NCI-H69 (cell line): ENCODE measurements around the gene TBX2.
"Not testable (repeated sequence)": the region's sequence is repeated elsewhere in the genome, so short reads cannot be mapped to it uniquely, and the experiment has no call there.

Experiments used
- DNase-seq: peaks from one replicate; lab custom pipeline; 2025; lab: John Stamatoyannopoulos, UW

TBX2 gene

DNA sequence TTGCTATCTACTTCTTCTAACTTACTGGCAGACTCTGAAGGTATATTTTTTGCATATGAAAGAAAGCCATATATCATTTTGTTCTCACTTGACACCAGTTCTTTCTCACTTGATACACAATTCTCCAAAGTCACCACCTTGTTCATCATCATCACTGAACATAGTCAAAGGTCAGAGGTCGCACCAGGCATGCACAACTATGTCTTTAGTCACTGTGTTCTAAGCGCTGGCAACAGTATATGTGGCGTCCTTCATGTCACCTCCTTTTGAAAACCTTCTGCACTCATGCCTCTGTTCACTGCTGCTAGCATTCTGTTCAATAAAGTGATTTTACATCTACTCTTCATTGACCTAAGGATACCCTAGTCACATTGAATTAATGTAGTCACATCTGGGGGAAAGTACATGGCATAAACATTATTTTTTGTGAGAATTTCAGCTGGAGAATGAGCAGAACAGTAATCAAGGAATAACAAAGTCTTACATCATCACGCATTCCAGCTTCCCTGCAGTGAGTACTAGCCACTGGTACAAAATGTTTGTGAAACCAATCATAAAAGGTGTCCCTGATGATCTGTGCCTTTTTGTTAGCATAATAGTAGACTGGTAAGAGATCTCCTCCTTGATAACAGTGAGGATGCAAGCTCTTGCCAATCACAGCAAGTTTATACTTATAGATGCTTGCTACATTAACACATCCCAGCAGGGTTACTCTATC, 32.1 kb downstream of the TBX2 start:
- no peak for DNase-seq

DNA sequence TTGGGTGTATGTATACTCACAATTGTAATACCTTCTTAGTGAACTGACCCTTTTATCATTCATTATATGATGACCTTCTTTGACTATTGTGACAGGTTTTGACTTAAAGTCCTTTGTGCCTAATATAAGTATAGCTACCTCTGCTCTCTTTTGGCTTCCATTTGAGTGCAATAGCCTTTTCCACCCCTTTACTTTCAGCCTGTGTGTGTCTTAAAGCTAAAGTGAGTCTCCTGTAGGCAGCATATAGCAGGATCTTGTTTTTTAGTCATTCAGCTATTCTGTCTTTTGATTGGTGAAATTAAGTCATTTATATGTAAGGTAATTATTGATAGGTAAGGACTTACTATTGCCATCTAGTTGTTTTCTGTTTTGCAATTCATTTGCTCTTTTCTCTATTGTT, 36.6 kb downstream of the TBX2 start:
- DNase-seq, result no peak

DNA sequence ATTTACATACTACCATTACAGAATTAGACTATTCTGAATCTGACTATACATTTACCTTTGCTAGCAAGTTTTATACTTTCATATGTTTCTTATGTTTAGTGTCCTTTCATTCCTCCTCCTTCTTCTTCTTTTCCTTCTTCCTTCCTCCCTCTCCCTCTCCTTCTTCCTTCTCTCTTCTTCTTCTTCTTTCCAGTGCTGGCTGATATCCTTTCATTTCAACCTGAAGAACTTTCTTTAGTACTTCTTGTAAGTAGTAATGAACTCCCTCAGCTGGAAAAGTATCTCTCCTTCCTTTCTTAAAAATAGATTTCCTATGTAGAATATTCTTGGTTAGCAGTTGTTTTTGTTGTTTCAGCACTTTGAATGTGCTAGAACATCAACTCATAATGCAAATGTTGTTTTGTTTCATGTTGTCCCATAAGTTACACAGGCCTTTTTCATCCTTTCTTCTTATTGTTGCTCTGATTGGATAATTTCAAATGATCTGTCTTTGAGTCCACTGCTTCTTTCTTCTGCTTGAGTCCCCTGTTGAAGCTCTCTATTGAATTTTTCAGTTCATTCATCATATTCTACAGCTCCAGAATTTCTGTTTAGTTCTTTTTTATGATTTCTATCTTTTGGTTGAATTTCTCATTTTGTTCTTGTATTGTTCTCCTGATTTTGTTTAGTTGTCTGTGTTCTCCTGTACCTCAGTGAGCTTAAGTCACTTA, 37.5 kb downstream of the TBX2 start:
- DNase-seq, result no peak

DNA sequence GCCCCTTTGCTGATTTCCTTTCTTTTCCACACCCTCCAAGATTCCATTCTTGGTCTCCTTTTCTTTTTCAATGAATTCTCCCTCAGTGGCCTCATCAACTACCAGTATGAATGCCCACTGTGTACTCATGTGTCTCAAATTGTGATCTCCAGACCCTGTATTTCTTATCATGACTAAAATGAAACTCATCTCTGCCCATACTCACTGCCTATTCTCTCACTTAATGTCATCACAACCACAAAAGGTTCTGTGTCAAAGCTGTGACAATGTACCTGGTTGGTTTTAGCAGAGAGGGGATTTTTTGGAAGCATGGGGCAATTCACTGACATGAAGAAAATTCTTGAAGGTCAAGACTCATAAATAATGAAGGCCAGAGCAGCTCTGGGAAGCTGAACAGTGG, 41.1 kb downstream of the TBX2 start:
- DNase-seq, result no peak

DNA sequence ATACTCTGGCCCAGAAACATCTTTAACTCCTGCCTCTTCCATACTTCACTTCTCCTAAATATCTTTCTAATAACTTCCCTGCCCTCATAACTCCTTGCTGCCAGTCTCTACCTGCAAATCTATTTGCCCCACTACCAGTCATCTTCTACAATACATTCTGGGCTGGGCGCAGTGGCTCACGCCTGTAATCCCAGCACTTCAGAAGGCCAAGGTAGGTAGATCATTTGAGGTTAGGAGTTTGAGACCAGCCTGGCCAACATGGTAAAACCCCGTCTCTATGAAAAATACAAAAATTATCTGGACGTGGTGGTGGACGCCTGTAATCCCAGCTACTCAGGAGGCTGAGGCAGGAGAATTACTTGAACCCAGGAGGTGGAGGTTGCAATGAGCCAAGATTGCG, 41.9 kb downstream of the TBX2 start:
- DNase-seq, result not testable (repeated sequence)

DNA sequence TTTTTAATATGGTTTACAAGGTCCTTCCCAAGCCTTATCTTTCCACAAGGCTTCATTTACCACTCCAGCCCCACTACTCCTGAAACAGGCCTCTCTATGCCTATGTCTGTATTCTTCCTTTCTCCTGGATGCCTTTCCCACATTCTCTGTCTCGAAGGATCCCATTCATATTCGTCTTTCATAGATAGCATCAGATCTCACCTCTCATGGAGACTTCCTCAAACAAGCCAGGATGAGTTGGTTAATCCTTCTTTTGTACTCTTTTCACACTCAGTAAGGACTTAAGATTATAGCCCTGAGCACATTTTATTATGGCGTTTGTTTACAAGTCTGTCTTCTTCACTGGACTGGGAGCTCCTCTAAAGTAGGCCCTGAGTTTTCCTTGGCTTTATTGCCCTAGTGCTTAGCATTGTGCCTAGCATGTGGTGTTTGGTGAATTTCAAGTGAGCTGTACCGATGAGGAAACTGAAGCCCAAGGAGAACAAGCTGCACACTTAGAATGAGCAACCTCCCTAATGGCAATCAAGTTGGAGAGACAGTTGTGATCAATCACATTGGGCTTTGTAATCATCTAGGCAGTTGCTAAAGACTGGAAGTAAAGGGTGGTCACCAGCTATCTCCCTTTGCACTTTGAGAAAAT, 42.6 kb downstream of the TBX2 start:
- DNase-seq, result no peak

DNA sequence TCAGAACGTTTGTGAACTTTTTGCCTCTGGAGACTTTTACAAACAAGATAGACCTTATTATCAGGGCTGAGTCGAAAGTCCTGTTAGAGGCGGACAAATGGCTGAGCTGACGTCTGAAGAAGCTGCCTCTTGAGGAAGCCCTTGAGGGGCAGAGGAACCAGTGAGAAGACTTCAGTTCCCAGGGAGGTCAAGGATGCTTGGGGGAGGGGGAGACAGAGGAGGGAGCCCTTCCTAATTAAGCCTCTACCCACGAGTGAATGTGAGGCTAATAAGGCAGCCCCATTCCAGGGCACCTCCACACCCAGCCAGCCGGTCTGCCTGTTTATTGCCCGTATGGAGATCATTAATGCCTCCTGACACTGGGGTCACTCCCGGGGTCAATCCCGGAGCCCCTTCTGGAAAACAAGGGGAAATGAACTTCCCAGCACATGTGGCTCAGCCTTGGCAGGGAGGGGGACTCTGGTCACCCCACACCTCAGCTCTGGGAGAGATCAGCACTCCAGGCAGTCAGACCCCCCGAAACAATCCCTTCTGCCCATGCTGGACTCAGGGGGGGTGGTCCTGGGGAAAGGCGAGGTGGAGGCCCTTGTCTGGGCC, 43.3 kb downstream of the TBX2 start:
- no peak for DNase-seq

DNA sequence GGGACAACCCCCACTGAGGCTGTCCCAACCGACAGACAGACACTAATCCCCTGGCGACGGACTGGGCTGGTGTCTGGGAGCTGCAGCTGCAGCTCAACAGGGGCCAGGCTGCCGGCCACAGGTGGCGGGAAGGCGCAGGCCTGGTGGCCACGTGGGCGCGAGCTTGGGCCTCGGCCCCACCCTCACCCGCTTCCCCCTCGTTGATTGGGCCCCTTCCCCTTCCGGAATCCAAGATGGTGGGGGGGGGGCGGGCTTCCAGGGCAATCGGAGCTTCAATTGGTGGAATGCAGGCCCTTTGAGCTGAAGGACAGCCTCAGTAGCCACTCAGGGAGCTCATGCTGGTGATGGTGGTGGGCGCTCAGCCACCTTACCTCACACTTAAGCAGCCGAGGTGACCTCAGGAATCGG, 43.8 kb downstream of the TBX2 start:
- DNase-seq, result no peak

DNA sequence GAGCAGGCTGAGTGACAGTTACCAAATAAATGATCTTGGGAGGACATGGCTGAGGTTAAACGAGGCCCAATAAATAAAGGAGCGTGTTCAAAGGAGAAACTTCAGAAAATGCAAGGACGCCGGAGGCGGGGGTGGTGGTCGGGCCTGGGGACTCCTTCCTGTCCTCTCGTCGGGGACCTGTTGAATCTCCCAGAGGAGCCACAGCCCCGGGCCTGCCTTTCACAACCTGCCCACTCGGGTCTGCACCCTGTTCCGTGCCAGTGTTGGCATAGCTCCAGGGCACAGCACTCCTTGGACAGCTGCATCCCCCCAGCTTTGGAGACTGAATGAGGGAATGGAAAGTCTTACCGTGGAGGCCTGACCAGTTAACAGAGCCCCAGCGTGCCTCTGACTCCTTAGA, 44.4 kb downstream of the TBX2 start:
- no peak for DNase-seq

DNA sequence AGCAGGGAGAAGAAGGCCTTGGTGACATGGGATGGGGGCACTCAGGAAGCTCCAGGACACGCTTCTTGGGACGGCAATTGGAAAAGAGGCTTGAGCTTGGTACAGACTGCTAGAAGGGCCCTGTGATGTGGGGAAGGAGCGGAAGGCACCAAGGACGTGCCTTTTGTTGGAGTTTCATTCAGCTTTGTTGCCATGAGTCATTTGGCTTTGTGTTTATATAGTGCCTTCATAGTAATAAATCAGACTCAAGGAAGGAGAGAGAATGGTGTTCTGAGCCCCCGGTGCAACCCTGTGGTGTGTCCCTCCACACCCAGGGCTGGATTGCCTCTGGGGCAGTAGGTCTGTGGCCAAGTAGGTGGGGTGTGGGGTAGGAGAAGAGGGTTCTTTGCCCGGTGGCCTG, 45.2 kb downstream of the TBX2 start:
- peak; percentile 59 for DNase-seq

DNA sequence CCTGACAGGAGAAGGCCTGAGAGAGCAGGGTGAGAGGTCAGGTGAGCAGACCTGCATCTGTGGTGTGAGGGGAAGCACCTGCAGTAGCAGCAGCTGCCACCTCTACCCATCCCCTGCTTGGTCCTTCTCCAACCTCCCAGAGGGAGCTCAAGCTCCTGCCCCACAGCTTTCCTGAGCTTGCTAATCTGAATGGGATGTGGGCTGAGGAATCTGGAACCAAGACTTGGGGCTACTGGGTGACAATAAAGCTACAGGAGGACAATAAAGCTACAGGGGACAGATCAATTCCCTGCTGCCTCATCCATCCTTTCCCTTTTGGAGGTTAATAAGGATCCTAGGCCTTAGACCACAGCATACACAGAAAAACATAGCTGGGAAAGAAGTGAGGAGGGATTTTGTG, 47.7 kb downstream of the TBX2 start:
- DNase-seq, result no peak

DNA sequence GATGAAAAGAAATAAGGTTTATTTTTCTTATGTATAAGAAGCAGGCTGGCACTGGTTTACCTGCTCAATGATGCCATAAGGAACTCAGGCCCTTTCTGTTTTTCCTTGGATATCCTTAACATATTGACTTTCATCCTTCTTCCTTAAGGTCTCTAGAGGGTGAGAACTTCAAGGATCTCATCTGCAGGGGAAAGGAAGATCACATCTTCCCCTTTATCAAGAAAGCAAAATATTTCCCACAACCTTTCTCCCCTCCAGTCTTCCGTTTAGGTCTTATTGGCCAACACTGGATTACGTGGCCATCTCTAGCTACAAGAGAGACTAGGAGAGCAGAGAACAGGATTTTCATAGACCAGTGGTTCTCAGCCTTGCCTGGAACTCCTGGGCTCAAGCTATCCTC, 48.4 kb downstream of the TBX2 start:
- no peak for DNase-seq

DNA sequence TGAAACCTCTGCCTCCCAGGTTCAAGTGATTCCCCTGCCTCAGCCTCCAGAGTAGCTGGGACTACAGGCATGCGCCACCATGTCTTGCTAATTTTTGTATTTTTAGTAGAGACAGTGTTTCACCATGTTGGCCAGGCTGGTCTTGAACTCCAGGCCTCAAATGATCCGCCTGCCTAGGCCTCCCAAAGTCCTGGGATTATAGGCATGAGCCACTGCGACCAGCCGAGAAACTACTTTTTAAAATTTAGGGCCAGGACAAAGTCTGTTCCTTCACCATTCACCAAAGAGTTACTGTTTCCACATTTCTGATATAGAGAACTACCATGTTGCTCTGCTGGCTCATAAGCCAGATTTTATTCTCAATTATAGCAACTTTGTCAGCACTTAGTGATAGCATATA, 49.5 kb downstream of the TBX2 start:
- DNase-seq, result not testable (repeated sequence)

DNA sequence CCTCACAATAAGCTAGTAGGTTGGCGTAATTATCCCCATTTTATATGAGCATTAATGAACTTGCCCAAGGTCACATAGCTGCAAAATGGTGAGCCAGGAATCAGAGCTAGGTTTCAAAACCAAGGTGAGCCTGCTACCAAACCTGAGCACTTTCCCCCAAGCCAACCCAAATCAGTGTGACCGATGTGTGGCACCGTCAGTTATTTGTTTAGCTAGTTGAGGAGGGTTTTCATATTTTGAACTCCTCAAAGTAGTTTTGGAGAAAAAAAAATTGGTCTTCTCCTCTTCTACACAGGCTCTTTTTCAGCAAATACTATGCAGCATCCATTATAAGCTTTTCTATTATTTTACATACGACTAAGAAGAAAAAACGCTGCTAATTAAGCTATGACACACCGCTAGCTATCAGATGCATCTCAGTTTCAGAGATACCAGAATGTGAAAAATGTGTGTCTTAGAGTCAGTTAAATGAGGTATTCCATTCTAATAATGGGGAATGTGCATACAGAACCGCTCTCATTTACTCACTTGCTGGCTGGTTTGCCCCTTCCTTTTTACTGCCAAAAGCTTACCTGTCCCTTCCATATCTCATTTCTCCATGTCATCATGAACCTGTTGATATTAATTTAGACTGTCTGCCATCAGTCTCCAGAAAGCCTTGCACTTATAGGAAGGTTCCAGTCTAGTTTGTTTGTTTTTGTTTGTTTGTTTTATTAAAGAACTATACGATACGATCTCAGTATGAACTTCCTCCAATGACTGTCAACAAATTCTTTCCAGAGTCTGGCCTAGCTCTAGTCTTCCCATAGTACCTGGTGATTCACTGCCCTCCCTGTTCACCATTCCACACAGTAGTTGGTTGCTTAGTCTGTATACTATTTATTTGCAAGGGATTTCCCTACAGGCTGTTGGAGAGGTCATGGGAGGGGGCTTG, 50.3 kb downstream of the TBX2 start:
- DNase-seq, result no peak

DNA sequence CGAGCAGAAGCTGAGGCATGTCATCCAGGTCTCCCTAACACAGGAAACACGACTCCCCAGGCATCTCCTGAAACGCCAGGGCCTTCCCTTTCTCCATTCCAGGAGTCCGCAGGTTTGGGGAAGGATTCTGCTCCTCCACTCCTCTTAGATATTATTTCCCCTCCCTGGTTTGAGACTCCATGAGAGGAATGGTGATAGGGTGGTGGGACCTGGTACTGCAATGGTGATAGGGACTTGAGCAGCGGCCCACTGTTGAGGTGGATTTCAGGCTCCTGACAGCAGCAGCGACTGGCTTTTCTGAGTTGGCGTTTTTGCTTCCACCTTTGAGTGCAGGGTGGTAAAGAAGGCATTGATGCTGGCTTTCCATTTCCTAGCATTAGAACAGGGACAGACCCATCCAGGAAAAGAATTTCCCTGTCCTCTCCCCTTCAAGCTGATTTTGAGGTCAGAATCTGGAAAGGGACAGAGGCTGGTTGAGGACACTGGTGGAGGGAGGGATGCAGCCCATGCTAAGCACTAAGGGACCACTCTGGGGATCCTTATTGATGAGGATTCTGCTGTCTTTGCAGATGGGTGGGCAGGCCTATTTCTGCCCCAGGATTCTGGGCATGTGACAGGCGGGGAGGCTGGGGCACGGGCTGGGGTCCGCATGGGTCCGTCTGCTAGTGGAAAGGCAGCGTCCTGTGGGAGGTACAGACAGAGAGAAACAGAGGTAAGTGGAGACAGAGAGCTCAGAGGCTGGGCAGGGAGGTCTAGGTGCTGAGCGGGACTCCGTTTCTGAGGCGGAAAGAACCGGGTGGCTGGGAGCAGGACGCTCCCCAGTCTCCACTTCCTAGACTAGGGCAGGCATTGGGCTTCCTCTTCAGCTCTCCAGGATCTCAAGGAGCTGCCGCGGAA, 51.2 kb downstream of the TBX2 start:
- DNase-seq, result no peak

DNA sequence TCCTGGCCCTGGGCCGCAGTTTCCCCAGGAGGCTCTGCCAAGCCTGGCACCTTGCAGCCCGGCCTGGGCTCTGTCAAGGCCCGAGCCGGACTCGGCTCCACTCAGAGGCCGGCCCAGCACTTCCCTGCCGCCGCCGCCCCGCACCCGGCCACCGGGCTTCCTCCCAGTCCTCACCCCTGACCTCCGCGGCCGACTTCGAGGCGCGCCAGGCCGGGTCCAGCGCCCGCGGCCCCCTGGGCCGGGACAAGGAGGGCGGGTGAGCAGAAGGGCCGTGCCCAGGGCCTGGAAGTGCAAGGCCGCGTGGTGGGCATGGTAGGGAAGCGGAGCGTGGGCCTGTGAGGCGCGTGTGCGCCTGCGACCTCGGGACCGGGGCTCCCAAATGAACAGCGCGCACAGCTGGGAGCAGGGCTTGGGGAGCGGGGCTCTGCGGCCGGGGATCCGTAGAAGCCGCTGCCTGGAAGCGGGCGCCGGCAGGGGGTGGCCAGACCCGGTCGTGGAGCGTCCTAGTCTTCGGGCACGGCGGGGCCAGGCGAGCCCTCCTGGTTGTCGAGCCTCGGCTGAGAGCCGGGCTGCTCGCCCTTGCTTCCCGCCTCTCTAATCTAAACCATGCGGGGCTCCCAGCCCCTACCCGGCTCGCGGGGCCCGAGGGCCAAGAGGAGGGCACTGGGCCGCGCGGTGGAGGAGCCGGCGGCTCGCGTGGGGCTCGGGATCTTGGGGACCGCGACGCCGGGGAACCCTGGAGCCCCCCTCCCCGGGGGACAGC, 52.1 kb downstream of the TBX2 start:
- DNase-seq, result no peak

DNA sequence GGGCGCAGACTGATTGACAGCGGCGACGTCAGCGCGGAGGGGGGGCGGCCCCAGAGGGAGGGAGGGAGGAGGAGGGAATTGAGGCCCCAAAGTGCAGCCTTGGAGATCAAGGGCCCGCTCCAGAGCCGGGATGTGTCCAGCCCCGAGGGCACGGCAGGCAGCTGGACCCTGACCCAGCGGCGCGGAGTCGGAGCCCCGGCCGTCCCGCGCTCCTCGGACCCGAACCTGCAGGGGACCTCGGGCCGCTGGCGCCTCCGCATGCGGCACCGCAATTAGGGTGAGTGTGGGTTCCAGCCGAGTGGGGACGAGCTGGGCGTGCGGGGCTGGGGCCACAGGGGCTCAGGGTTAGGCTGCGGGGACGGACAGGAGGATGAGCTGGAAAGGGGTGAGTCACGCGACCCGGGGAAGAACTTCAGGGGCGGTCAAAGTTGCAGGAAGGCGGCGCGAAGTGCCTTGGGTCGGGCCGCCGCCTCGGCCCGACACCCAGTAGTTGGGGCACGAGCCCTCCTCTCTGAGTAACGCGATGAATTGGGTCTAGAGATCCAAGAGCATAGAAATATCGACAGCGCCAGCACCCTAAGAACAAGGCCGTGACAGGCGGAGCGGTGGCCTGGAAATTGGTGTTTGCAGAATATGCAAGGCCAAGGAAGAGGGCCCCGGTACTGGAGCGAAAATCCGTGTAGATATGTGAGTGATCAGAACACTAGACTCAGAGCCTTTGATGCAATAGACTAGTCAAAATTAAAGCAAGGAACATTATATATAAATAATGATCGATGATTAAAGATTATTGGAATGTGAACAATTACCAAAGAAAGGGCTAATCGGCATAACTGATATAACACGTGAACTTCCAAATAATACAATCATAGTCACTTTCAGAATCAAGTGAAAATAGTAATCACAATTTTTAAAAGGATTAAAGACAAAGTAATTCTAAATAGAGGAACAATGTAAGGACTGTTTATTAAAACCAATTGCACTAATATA, 53.0 kb downstream of the TBX2 start, which contains the start of gene TBX4:
Gene TBX4, plus strand, starts transcription at position 122 of the 990 bp plus-strand sequence. CDS start 4,069 bp downstream, outside the sequence.
- no peak for DNase-seq

DNA sequence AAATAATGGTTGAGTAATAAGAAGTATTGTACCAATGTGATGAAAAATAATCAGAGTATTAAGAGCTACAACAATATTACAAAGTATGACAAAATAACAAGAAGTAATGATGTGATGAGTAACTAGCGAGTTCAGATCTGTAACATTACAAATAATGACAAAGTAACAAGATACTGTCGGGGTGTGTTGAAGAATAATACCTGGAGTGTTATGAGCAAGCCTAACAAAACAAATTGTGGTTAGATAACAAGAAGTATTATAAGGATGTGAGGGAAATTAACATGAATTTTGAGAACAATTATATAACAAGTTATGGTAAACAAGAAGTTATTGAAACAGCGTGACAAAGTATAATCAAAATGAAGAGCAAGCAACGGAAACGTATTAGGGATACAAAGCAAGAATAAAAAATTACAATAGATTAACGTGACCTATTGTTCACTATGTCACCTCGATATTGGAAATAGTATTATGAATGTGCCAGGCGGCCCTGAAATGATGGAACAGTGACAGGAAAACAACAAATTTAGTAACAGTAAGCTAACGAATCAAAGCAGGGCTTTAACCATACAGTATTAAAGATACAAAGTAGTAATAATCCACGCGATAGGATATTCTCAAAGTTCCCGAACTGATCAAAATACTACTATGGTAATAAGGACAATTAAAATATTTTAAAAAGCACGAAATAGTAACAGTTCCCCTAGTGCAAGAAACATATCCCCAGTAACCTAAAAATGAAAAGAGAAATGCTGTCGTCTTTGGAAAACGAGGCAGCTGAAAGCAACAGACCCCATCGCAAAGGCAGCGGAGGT, 54.1 kb downstream of the TBX2 start:
- DNase-seq, result no peak
